GM19468 (cell line): ENCODE measurements around the gene CCDC6.
"Not testable (repeated sequence)": the region's sequence is repeated elsewhere in the genome, so short reads cannot be mapped to it uniquely, and the experiment has no call there.

Source experiments
- ATAC-seq: cut with Tn5 transposase; IDR thresholded peaks from one replicate; pipeline ENCODE4 v1.9.1; 2021; ENCODE audit warnings: mild to moderate bottlenecking, moderate library complexity, moderate number of reproducible peaks; ENCODE audit not compliant: unreplicated experiment; ENCODE audit errors: extremely low read depth

The CCDC6 gene

DNA sequence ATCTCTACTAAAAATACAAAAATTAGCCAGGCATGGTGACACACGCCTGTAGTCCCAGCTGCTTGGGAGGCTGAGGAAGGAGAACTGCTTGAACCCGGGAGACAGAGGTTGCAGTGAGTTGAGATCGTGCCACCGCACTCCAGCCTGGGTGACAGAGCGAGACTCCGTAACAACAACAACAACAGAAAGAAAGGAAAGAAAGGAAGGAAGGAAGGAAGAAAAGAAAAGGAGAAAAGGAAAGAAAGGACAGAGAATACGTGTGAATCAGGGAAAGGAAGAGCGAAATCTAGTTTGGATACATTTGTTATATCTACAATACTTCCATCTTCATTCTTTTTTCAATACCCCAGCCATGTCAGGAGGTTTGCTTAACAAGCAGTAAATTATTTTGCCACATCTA, 21.5 kb downstream of the CCDC6 start:
- not testable (repeated sequence) for ATAC-seq

- no peak for ATAC-seq
Measured at GRCh38 chr10:59881640-59882039, 24.7 kb downstream of the CCDC6 start.

DNA sequence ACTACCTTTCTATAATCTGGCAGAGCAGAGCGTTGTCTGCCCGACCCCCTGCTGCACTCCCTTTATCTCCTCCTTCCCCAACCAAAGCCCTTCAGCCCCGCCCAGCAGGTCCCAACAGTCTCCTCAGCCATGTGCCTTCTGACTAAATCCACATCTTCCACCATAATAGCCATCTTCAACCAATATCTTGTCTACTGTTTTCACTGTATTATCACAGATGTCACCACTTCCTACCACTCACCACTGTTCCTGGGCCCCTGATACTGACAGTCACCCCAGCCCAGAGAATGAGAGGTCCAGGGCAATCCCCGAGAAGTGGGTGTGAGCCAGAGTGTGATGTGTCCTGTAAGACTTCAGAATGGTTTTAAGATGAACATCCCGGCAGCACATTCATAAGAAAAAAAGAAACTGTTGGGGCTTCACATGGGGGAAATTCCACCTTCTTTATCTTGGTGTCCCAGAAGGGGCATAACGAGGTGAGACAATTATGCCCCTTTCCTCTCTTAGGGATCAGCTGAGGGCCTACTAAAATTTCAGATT, 25.3 kb downstream of the CCDC6 start:
- ATAC-seq: peak; percentile 49

- ATAC-seq: no peak
Measured at GRCh38 chr10:59880019-59880717, 26.2 kb downstream of the CCDC6 start.

- ATAC-seq: peak; percentile 50
Measured at GRCh38 chr10:59879363-59879913, 26.9 kb downstream of the CCDC6 start.

DNA sequence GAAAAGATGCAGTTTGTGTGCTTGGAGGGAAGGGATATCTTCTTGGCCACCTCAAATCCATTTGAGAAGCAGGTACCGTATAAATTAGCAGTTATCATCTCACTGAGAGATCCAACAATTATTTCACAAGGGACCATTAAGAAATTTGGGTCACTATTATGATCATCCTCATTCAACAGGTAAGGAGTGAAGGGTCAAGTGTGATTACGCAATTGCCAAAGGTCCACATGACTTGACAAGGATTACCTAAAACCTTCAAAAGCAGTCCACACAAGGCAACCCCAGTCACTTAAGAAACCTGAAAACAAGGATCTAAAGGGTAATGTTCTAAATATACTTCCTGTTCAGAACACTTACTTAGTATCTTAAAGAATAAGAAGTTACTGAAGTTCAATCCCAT, 27.4 kb downstream of the CCDC6 start:
- ATAC-seq: no peak

- ATAC-seq: no peak
Measured at GRCh38 chr10:59878289-59878688, 28.1 kb downstream of the CCDC6 start.

- no peak for ATAC-seq
Measured at GRCh38 chr10:59877191-59877671, 29.1 kb downstream of the CCDC6 start.

DNA sequence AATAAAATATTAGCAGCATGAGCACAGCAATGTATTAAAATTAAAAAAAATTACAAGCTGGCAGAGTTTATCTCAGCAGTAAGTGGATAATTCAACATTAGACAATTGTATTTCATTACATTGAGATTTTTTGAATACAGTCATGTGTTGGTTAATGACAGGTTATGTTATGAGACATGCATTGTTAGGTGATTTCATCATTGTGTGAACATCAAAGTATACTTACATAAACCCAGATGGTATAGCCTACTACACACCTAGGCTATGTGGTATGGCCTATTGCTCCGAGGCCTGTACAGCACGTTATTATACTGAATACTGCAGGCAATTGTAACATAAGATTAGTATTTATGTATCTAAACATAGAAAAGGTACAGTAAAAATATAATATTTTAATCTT, 29.7 kb downstream of the CCDC6 start:
- ATAC-seq: no peak

- ATAC-seq: not testable (repeated sequence)
Measured at GRCh38 chr10:59876208-59876607, 30.1 kb downstream of the CCDC6 start.

DNA sequence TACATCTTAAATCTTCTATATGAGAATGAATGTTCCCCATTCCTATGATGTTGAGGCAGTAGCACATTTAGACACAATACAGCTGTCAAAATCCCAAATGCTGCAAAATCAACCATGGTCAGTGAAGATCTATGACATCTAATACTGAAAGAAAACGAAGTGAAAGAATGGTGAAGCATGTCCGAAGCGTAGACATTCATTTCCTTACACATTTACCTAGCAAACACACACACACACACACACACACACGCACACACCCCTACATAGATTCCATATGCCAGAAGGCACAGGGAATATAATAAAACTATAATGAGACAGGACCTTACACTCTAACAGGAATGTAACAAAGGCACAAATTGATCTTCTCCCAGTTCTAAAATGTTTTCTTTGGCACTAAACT, 32.5 kb downstream of the CCDC6 start:
- ATAC-seq: peak; percentile 65

- ATAC-seq: no peak
Measured at GRCh38 chr10:59872892-59873463, 33.4 kb downstream of the CCDC6 start.

DNA sequence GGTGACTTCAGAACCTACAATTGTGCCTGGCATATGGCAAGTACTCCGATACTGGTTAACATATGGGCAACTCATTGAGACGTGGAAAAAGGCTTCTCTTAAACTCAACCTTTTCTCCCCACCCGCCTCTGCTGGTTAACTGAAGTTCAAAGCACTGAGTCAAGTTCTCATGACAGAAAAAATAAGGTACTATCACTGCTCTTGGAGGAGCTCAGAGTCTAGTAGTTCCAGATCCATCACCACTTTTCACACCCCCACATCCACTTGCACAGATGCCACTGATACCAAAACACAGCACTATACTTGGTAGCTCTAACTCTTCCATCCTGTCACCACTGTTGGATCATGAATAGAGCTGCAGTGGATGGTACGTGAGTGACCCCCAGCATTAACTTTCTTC, 36.2 kb downstream of the CCDC6 start:
- ATAC-seq: no peak

DNA sequence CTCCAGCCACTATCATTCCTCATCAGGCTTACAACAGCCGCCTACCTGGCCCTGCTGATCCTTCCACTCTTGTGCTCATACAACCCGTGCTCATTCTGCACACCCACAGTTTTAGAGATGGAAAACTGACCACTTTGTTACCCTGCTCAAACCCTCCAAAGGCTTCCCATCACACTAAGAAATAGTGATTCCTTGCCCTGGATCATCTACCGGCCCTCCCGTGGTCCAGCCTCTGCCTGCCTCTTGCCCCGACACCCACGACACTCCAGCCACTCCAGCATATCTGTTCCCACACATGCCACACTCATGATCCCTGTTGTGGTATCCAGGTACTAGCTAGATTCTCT, 36.8 kb downstream of the CCDC6 start:
- no peak for ATAC-seq

DNA sequence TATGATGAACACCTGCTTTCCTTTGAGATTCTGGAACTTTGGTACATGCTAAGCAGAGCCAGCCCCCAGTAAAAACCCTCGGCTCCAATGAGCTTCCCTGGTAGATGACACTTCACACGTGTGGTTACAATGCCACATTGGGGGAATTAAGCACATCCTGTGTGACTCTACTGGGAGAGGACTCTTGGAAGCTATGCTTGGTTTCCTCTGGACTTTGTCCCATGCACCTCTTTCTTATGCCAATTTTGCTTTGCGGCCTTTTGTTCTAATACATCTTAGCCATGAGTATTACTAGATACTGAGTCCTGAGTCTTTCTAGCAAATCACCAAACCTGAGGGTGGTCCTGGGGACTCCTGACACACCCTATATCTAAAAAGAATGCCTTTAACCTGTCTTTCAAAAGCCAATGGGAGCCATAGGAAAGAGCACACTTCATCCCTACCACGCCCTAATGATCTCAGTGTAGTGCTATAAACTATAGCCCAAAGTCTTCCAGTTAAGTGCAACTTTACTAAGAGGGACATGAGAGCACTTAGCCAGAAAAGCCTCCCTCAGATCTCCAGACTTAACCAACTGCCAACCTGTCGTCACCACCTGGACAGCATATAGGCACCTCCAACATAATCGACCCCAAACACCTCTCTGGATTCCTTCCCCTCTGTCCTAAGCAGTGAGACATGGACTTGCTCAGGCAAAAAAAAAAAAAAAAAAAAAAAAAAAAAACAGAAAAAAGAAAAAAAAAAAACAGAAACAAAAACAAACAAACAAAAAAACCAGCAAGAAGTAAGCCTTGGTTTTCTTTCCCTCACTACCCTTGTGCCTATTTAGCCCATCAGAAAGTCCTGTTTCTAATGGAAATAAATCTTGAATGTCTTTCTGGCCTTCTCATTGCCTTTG, 37.4 kb downstream of the CCDC6 start:
- ATAC-seq: no peak

DNA sequence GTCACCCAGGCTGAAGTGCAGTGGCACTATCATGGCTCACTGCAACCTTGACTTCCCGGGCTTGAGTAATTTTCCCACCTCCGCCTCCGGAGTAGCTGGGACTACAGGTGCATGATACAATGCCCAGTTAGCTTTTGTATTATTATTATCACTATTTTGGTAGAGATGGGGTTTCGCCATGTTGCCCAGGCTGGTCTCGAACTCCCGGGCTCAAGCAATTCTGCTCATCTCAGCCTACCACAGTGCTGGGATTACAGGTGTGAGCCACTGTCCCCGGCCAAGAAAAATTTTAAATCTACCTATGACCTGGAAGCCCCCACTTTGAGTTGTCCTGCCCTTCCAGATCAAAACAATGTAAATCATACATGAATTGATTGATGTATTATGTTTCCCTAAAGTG, 38.8 kb downstream of the CCDC6 start:
- ATAC-seq: no peak

DNA sequence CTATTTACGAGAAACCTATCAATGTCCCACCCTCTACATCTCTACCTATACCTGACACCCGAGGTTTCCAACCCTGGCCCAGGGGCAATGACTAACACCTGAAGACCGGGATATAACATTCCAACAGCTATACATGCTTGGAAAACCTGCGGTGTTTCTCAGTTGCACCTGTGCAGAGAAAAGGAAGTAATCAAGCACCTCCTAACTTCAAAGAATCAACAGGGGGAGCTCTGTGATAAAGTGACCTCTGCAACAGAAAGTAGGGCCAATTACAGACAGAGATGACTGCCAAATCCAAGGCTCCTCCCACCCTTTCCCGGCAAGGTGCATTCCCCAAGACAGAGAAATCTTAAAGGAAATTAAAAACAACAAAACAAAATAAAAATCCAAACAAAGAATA, 41.3 kb downstream of the CCDC6 start:
- ATAC-seq: no peak

GRCh38 chr10:59864141-59864962, 42.0 kb downstream of the CCDC6 start:
- ATAC-seq: no peak

DNA sequence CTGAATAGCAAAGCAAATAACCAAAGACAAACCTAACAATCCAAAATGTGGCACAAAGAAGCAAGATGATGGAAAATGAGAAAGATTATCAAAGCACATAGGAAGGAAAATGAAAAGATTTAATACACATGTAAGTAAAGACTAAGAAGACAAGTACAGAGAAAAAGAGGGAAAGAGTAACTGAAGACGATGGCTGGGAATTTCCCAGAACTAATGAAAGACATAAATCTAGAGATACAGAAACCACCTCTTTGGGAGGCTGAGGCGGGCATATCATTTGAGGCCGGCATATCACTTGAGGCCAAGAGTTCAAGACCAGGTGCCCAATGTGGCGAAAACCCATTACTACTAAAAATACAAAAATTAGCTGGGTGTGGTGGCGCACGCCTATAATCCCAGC, 46.8 kb downstream of the CCDC6 start:
- no peak for ATAC-seq

GRCh38 chr10:59857921-59858320, 48.4 kb downstream of the CCDC6 start:
- no peak for ATAC-seq
